NCI-H748 (cell line): ENCODE data around the gene ABCD3.
"Not testable (repeated sequence)": the region's sequence is repeated elsewhere in the genome, so short reads cannot be mapped to it uniquely, and the experiment has no call there.

Experiments used
- DNase-seq: peaks from one replicate; lab custom pipeline; 2025; ENCODE audit not compliant: unreplicated experiment; lab: John Stamatoyannopoulos, UW

ABCD3 gene

DNA sequence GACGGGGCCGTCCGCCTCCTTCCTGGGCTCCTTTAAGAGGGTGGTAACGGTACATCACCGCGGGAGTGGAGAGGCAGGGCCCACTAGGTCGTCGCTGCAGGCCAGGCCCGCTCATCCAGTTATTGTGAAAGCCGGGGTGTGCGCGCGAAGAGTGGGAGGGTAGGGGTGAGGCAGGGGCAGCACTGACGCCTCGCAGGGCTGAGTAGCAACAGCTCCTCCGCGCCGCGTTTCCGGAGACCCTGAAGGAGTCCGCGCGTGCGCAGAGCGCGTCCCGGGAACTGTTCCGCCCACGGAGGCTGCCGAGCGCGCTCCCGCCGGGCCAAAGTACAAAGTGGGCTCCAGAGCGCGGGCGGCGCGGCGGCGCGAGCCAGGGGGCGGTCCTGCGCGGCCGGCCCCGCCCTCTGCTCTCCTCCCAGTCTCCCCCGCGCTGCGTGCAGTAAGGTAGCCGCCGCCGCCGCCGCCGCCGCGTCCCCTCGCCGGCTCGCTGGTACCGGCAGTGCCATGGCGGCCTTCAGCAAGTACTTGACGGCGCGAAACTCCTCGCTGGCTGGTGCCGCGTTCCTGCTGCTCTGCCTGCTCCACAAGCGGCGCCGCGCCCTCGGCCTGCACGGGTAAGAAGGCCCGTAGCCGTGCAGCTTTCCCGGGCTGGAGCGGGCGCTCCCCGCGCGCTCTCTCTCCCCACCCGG, at the start of gene ABCD3:
Gene ABCD3, plus strand, starts transcription at position 412 of the 686 bp plus-strand sequence. Its CDS starts 90 bp downstream, at position 502.
- peak; percentile 94 for DNase-seq

DNA sequence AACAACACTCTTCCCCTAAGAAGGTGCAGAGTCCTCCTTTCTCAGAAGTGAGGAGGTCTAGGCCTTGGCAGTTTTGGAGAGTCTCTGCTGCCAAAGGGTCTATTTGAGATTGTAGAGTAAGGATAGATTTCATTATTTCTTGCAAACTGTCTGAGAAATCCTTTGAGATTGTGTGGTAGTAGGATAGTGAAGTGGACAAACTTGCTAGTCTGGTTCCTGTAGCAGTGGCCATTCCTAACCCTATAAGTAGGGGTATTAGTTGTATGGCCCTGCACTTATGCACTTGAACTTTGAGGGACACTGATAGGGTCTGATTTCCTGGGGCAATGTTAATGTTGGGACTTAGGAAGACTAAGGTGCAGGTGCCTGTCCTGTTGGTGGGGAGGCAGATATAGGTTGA, 45.4 kb upstream of the ABCD3 start:
- DNase-seq, result not testable (repeated sequence)

DNA sequence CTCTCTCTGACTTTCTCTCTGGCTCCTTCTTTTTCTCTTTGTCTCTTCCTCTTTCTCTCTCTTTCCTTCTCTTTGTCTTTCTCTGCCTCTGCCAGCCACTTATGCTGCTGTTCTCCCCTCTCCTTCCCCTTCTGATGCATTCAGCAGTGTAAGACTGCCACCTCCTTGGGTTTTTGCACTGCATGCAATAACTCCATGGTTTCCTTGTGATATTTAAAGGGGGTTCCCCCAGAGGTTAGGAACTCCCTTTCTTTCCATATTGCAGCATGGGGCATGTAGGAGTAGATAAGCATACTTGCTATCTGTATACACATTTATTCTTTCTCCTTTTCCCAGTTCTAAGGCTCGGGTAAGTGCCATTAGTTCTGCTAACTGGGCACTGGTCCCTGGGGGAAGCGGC, 44.9 kb upstream of the ABCD3 start:
- DNase-seq, result not testable (repeated sequence)

DNA sequence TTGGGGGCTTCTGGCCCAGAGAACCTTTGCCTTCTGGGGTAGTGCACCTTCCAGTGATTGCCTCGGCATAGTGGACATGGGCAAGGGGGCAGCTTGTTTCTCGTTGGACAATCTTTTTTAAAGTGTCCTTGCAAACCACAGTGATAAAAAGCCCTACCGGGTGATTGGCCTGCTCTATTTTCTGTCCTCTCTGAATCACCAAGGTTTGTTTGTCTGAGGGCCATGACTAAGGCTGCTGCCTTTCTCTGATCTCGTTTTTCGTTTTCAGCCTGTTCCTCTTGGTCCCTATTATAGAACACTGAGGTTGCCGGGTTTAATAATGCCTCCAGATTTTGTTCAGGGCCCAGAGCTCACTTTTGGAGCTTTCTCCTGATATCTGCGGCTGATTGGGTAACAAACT, 42.5 kb upstream of the ABCD3 start:
- DNase-seq, result not testable (repeated sequence)

DNA sequence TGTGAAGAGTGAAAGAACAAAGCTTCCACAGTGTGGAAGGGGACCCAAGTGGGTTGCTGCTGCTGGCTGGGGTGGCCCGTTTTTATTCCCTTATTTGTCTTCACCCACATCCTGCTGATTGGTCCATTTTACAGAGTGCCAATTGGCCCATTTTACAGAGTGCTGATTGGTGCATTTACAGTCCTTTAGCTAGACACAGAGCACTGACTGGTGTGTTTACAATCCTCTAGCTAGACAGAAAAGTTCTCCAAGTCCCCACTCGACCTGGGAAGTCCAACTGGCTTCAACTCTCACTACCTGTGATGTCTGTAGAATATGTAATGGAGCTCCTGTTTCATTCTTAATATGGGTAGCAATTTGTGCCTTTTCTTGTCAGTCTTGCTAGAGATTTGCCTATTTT, 39.7 kb upstream of the ABCD3 start:
- DNase-seq, result not testable (repeated sequence)

DNA sequence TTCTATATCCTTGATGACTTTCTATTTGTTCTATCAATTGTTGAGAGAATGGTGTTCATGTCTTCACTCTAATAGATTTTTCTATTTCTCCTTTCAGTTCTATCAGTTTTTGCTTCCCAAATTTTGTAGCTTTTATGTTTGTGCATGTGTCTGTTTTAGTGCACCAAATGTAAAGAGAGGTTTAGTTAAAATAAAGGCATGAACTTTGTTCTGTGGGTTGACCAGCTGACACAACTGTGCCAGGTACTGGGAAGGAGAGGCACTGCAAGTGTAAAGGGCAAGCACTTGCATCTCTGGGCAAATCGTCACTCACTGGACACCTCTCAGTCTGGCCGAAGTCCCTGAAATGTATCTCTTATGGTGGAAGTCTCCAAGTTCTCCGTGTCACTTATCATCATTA, 38.6 kb upstream of the ABCD3 start:
- no peak for DNase-seq

GRCh38 chr1:94382201-94382600, 36.0 kb upstream of the ABCD3 start:
- no peak for DNase-seq

GRCh38 chr1:94383966-94384408, 34.2 kb upstream of the ABCD3 start:
- no peak for DNase-seq

DNA sequence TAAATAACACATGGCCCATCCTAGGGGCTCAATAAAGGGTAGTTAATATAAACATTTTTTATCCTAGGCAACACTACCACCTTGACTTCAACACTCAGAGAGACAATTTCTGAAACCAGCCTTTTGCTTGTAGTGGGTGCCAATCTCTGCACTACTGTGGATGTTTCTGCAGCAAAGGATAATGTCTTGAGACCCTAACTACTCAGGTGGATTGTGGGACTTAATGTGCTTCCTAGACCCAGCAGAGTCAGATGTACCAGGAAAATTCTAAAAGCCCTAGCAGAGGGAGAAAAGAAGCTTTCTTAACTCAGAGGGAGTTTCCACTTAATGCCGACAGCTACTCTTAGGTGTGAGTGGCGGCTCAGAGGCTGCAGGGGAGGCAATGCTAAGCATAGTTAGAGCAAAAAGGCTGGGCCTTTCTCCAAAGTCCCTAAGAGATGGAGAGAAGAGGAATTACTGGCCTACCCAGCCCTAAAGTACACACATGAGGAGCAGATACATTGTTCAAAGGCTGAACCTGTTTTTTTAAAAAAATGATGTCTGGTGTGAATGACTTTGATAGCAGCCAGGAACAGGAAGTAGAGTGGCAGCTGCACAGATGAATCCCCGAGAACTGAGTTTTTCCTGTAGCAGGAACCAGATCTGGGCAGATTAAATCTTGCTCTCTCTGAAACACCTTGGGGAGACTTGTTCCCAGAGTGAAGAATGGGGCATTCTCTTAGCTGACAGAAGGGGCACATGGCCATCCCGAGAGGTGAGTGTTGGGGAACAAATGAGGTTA, 33.5 kb upstream of the ABCD3 start:
- no peak for DNase-seq

- DNase-seq, result no peak
Observed at GRCh38 chr1:94385308-94385929, 32.8 kb upstream of the ABCD3 start.

GRCh38 chr1:94389298-94389697, 28.9 kb upstream of the ABCD3 start:
- DNase-seq, result no peak

DNA sequence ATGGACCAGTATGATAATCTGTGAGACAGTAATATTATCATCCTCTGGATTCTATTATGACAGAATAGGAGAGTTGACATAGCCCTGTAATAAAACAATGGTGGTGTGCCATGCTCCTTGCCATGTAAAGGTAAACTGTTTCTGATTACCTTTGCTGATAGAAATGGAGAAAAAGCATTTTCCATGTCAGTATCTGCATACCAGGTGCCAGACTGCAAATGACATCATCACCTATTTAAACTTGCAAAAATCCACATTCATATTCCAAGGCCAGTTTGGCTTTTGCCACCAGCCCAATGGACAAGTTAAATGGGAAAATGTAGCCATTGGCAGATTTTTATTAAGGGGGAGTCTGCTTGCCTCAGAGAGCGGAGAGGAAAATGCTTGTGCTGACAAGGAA, 23.9 kb upstream of the ABCD3 start:
- DNase-seq, result no peak

DNA sequence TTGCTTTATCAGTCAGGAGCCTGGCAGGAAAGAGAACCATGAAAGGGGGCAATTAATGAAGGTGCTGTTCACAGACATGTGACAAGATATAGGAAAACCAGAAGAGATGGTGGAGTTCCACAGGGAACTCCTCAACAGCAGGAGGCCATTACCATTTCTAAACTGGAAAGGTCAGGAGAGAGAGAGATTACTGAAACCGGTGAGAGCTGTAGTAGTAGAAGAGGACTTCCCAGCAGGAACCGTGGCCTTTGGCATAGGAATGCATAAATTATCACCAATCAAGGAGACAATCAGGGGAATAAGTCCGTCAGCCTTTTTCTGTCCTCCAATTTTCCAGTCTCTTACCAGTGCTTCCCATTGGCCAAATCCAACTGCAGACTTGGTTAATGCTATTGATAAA, 23.0 kb upstream of the ABCD3 start:
- no peak for DNase-seq

- DNase-seq, result no peak
Observed at GRCh38 chr1:94395748-94396309, 22.4 kb upstream of the ABCD3 start.

GRCh38 chr1:94396356-94397010, 21.7 kb upstream of the ABCD3 start:
- no peak for DNase-seq

DNA sequence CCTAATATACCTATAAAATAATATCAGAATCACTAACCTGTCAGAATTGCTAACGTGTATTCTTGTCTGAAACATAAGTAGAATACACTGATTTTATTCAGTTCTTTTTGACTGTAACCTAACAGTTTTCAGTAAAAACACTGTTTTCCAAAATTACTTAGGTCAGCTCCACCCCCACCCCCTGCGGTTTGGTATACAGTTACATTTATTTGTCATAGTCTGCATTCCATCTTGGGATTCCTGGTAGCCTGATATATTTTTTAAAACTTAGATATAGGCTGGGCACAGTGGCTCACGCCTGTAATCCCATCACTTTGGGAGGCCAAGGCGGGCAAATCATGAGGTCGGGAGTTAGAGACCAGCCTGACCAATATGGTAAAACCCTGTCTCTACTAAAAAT, 19.8 kb upstream of the ABCD3 start:
- DNase-seq, result no peak

DNA sequence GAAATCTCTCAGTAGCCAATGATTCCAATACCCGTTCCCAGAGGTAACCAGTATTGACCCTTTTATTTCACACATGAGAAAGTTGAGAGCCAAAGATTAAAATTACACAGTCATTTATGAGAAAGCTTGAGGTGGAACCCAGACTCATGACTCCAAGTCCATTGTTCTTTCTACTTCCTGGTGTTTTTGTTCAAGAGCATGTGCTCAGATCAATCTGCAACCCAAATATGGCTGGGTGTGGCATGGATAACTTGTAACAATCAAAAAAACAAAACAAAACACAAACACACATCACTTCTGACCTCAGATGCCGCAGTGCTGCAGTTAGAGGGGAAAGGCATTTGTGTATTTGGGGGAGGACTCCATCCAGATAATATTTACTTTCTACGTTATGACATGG, 18.7 kb upstream of the ABCD3 start:
- no peak for DNase-seq

GRCh38 chr1:94401206-94401605, 17.0 kb upstream of the ABCD3 start:
- no peak for DNase-seq

GRCh38 chr1:94406446-94406845, 11.7 kb upstream of the ABCD3 start:
- no peak for DNase-seq

- DNase-seq, result no peak
Observed at GRCh38 chr1:94408104-94408830, 9.9 kb upstream of the ABCD3 start.

GRCh38 chr1:94411237-94411636, 7.0 kb upstream of the ABCD3 start:
- no peak for DNase-seq
